Inferior parietal cortex (tissue), 1 donor: ENCODE results near the gene RNF4.
"Not testable (repeated sequence)": the region's sequence is repeated elsewhere in the genome, so short reads cannot be mapped to it uniquely, and the experiment has no call there.

ENCODE experiments used
- DNase-seq: peaks from one replicate; pipeline ENCODE4 v3.0.0-alpha.2; 2016; ENCODE audit errors: extremely low spot score

Gene RNF4

DNA sequence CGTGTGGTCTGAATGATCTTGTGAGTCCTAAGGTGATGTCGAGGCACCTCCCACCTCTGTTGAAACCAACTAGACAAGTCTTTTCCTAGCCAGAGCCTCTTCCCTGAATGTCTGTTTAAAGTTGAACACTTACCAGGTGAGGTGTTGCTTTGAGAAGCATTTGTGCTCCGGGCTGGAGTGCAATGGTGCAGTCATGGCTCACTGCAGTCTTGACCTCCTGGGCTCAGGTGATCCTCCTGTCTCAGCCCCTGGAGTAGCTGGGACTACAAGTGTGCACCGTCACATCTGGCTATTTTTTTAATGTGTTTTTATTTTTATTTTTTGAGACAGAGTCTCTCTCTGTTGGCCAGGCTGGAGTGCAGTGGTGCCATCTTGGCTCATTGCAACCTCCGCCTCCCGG is 18.1 kb downstream of the RNF4 start:
- DNase-seq, result no peak

- DNase-seq, result no peak
These were observed 18.7 kb downstream of the RNF4 start for GRCh38 chr4:2487632-2488031.

DNA sequence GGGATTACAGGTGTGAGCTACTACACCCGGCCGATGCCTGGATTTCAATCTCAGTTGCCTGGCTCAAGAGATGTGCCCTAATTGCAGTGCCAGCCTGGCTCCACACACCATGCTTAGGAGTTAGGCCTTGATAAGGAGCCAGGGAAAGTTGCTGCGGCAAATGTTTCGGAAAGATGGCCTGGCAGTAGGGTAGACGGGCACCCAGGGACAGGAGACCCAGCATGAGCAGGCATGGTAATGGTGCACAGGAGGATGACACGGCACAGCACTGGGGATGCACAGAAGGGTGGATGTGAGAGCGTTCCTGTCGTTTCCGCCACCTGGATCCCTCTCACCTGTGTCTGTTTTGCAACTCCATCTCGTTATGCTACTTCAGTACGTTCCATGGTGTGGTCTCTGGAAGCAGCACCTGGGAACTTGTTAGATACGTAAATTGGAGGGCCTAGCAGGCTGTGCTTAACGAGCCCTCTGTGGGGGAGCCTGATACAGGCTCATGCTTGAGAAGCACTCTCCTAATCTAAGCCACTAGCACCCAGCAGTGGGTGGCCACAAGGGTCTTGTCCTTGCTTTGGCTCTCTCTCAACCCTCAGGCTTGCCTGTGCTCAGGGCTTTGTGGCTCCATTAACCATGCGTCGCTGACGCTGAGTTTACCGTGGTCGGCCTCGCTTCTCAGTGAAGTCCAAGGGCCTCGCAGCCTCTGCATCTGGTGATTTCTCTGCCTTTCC is 20.3 kb downstream of the RNF4 start:
- no peak for DNase-seq

DNA sequence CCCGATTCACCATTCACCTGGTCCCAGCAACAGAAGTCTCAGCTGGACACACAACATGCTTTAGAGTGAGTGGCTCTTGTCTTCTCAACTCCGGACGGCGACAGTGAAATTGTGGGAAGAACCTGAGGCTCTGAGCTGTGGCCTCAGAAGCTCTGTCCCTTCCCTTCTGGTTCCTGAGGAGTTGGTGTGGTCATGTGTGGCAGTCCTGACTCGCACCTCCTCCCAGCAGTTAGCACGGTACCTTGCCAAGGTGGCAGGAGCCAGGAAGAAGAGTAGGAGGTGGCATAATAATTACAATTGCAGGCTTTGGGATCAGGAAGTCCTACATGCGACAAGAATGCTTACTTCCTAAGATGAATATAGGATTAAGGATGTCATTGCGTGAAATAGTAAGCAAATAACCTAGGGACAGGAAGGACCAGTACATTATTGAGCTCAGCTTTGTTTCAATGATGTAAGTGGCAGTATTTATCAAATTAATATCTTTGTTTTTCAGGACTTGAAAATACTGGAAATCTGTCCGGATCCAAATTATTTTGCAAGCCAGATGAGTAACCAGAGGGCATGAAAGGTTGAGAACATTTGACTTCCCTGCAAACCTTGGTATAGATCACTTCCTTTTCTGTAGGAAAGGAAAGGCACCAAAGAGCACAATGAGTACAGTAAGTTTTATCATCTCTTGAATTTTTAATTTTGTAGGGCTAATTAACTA is 21.1 kb downstream of the RNF4 start:
- DNase-seq, result no peak

DNA sequence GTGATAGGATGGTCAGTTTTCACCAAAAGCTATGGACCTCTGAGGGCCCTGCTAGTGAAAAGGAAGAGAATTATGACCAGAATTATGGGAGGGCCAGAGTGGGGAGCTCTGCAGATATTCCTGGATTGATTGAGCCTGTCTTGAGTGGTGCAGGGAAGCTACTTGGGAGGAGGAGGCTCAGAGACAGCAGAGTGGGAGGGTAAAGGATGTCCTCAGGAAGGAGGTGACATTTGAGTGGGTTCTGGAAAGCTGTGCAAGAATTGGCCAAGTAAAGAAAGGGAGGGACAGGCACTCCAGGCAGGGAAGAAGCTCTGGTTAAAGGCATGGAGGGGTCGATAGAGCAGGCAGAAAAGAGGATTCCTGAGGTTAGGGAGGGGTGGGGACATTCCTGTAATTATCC is 24.1 kb downstream of the RNF4 start:
- DNase-seq, result no peak

- DNase-seq, result no peak
These were observed 26.1 kb downstream of the RNF4 start for GRCh38 chr4:2494992-2495391.

DNA sequence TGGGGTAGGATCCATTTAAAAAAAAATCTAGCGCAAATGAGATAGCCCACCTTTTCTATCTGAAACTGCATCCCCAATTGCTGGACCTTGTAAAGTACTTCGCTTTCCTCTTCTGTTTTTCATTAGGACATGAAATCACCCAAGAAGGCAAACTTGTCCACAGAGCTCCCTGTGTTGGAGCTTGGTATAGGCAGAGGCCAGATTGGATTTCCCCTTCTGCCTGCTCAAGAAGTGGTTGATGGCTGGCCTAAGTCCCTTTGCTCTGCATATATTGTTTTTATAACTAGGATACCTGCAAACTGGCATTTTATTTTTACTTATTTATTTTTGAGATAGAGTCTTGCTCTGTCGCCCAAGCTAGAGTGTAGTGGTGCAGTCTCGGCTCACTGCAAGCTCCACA is 28.4 kb downstream of the RNF4 start:
- no peak for DNase-seq

DNA sequence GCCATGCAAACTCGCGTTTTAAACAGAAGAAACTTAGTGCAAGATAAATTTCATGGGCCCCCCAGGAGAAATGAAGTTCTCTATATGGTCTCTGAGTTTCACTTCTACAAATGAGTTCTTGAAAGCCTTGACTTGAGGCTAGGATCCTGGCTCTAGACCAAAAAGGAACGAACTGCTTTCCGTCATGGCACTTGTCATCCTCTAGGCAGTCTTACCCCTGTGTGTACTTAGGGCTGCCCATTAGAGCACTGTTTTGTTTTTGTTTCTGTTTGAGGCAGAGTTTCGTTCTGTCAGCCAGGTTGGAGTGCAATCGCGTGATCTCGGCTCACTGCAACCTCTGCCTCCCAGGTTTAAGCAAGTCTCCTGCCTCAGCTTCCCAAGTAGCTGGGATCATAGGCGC is 29.0 kb downstream of the RNF4 start:
- no peak for DNase-seq

DNA sequence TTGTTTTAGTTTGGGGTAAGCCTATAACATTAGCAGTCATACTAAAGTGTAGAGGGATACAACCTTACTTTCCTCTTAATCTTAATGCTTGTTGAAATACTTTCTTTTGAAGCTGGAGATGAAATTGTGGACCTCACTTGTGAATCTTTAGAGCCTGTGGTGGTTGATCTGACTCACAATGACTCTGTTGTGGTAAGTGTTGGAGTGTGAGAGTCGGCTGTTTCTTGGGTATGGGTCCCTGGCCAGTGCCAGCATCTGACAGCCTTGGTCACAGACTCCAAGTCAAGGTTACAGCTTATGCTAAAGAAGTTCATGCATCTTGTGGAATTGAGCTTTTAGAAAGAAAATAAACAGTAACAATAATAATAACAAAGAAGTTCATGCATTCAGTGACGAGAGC is 31.6 kb downstream of the RNF4 start:
- no peak for DNase-seq

DNA sequence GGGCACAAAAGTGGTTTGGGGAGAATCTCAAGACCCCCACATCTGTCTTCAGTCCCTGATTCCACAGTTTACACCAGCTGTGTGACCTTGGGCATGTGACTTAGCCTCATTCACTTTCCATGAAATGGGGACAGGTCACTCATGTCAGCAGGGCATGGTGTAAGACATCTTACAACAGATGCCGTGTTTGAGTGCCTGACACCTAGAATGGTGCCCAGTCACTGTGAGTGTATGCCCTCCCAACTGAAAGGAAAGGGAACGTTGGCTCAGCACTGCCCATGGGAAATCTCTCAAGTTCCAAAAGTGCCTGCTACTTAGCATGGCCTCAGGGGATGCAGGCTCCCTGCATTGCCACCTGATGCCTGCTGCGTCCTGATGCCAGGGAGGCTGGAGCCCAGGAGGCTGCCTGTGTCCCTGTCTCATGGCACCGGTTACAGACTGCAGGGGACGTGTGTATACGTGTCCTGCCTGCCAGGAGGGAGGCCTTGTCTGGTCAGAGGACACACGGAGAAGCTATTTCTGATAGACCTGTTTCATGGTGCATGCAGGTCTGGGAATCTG is 32.2 kb downstream of the RNF4 start:
- no peak for DNase-seq

- no peak for DNase-seq
These were observed 34.9 kb downstream of the RNF4 start for GRCh38 chr4:2503809-2504208.

GRCh38 chr4:2507259-2507658 is 38.4 kb downstream of the RNF4 start:
- DNase-seq, result no peak

GRCh38 chr4:2507855-2508254 is 38.9 kb downstream of the RNF4 start:
- DNase-seq, result no peak

DNA sequence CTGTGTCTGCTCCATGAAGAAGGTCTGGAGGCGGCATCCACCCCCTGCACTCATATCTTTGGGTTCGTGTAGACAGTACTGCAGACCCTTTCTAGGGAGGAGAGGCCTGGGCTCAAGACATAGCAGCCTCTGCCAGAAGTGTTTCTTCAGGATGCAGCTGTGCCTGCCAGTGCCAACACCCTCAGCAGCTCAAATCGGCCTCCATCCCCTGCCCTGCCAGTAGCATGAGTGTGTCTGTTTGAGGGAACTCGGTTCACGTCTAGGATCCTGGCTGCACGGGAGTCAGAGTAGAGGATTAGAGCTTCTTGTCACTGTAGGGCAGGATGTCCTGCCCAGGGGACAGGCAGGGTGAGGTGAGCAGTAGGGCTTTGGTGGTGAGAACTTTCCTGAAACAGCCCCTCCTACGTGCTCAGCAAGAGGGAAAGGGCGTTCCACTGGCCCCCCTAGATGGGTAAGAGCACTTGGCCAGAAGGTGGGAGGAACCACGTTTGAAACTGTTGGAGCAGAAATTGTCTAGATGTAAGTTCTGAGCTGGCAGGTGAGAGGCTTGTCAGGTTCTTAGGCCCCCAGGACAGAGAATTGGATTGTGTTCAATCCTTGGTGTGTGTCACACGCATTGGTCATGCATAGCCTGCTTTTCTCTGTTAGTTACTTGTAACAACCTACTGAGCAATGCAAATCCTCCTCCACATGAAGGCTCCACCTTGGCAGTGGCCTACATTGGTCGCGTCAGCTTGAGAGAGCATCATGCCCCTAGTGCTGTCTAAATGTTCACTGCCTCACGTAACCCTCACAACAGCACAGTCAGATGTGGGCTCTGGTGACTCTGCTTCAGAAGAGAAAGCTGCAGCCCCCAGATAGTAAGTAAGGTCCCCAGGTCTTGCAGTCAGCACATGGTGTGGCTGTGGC is 41.7 kb downstream of the RNF4 start:
- DNase-seq, result peak; percentile 9

- no peak for DNase-seq
These were observed 42.8 kb downstream of the RNF4 start for GRCh38 chr4:2511645-2512131.

DNA sequence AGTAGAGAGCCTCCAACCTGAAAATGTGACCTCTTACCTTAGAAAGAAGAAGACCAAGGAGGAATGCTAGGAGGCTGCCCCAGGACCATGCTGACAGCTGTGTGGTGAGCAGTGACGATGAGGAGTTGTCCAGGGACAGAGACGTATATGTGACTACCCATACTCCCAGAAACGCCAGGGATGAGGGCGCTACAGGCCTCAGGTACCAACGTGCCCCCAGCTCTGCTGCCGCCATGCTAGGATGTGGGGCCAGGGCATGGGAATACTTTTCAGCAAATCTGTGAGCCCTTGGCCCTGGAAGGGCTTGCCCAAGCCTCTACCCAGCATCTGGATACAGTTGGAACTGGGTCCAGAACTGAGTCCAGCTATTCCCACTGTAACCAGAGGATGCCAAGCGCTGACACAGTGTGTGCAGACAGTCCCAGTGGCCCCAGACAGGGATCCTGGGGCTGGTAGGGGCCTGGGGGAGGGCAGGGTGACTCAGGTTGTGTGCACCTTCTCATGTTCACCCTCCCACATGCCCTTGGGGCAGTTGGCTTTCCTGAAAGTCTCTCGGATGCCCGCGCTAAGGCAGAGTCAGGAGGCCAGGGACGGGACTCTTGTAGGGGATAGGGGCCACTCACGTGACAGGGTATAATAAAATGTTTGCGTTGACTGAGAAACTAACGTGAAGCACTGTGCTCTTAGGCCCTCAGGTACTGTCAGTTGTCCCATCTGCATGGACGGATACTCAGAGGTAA is 43.7 kb downstream of the RNF4 start:
- DNase-seq, result no peak

DNA sequence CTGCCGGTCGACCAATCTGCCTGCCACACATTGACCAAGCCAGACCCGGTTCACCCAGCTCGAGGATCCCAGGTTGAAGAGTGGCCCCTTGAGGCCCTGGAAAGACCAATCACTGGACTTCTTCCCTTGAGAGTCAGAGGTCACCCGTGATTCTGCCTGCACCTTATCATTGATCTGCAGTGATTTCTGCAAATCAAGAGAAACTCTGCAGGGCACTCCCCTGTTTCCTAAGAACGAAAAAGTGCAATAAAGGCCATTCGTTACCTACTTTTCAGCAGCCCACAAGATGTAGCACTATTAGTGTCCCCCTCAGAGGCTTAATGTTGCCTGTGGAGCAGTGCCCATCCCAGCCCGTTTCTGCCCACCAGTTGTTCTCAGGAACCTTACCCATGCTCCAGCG is 45.3 kb downstream of the RNF4 start:
- DNase-seq, result not testable (repeated sequence)

DNA sequence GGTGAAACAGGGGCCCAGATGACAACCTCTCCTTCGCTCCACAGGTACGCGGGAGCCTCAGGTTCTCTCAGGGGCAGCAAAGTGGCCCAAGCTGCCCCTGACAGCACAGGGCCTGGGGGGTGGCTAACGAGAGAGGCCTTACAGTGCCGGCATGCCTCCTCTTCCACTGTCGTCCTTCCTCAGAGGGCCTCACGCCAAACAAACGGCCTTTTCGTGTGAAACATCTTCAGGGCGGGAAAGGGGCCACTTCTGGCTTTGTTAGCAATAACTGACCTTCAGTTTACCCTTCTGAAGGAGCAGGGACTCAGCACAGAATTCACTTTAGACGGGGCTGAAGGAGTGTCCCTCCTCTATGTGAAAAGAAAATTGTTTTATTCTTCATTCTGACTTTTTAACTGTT is 46.0 kb downstream of the RNF4 start:
- DNase-seq, result not testable (repeated sequence)

DNA sequence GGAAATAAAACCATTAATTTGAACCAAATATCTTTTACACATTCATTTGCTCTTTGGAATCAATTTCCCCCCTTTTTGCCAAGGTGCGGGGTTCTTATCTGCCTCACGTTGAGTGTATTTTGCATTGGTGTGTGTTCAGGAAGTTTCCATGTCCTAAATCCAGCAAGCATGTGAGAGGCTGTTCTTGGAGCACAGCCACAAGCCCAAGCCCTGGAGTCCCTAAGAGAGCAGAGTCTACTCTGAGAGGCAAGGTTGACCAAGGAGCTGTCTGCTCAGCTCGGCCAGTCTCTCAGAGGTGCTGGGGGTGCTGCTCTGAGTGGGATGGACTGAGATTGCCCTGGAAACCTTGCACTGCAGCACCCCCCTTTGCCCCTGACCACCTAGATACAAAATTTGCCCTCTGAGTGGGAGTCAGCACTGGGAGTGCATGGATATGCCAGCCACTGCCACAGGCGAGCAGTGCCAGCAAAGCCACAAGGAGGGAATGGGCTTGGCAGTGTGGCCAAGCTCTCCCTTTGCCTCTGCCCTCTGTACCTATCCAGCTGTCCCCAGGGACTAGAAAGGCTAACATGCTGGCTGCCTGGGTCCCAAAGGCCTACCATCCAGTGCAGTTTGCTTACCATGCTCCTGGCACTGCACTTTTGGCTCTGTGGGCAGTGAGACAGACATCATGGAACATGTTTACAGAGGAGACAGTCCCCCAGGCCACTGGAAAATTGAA is 47.1 kb downstream of the RNF4 start:
- DNase-seq, result no peak

DNA sequence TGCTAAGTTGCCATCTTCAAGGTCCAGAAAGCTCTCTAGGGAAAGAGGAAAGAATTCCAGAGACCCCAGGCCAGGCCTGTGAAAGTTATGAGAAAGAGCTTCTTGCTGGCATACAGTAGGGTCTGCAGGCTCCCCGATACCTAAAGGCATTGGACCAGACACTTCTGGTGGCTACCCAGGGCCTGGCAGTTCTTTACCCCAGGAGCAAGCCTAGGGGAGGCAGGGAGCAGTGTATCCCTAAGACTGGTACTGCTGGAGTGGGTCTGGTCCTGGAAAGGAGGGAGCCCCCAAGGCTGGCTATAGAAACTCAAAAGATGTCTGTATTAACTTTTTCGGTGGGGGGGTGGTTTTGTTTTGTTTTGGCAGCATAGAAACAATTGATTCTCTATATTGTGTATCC is 47.7 kb downstream of the RNF4 start:
- no peak for DNase-seq

DNA sequence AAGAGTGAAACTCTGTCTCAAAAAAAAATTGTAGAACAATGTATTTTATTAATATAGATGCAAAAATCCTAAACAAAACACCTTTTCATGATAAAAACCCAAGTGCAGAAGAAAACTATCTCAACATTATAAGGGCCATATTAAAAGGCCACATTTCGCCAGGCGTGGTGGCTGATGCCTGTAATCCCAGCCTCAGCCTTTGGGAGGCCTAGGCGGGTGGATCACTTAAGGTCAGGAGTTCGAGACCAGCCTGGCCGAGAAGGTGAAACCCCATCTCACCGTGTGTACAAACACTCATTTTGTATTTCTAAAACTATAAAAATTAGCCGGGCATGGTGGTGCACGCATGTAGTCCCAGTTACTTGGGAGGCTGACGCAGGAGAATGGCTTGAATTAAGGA is 57.7 kb downstream of the RNF4 start:
- no peak for DNase-seq
